ENCODE data around the gene PLXNA2. TPM values are rescaled to one million over a fixed set of nuclear protein-coding genes. Genes with fewer than 3 reads are reported as not detected.

The PLXNA2 gene
- total RNA-seq, 1 donor from 2014 or later = 37.9 TPM

- no peak for FAIRE-seq
- DNase-seq (ENCODE audit: low spot score in 2 of 2) = no peak
Measured at GRCh38 chr1:207991583-207992026, 252.6 kb downstream of the PLXNA2 start.

DNA sequence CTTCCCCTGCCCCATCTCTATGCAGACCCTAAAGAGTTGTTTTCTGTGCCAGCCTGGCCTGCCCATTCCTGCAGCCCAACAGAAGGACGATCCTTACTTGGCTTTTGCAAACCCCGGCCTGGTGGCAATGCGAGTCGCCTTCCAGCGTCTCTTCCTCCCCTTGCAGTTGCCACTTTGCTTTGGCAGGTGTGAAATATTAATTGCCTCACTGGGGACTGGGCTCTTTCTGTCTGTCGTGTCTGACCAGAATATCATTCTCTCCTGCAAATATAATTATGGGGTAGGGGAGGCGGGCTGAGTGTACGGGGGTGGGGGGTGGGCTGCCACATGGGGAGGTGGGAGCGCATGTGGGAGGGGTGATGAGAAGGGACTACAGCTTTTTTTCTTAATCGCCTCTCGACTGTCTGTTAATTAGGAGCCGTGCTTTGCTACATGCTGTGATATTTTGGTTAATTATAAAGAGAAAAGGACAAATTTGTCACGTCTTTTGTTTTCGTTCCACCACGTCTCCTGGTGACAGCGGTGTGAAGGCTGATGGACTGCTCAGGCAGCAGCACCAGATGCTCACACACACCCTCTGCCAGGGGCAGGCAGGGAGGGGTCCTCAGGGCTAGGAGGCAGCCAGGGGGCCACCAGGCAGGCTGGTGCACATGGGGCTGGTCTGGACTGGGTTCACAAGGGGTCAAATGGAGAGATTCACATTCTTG, 253.2 kb downstream of the PLXNA2 start:
- DNase-seq (ENCODE audit: low spot score in 2 of 2) = no peak
- no peak for FAIRE-seq

- DNase-seq (ENCODE audit: low spot score in 2 of 2) (no peak), FAIRE-seq (no peak)
Measured at GRCh38 chr1:207990455-207990854, 253.7 kb downstream of the PLXNA2 start.

DNA sequence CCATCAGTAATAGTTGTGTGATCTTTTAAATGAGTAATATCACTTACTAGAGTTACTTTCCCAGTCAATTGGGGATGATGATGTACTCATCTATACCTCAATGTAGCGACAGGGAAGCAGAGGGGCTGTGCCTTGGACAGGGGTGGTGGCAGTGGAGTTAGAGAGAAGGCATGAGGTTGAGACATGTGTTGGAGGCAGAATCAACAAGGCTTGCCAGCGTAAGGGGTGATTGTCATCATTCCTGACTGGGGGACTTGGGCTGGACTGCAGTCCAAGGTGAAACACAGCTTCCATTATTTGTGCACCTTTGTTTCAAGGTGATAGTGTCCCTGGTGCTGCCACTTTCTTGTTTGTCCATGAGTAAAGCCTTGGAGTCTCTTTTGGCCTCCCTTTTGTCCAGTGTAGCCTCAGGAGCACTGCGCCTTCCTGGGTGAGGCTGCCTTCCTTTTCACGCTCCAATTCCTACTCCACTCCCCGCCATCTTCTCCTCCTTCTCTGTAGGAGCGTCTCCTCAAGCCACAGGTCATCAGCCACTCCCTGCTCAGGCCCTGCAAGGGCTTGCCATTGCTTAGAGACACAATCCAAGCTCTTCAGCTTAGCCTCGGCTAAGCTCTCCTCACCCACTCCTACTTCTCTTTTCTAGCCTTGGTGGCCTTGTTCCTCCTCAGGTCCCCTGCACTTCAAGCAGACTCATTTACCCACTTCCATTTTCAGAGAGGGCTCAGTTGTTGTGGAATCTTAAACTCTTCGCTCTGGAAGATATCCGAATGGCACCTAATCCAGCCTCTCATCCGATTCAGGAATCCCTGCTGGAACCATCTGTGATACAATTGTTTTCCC, 255.6 kb downstream of the PLXNA2 start:
- FAIRE-seq (no peak), DNase-seq (ENCODE audit: low spot score in 2 of 2) (no peak)

DNA sequence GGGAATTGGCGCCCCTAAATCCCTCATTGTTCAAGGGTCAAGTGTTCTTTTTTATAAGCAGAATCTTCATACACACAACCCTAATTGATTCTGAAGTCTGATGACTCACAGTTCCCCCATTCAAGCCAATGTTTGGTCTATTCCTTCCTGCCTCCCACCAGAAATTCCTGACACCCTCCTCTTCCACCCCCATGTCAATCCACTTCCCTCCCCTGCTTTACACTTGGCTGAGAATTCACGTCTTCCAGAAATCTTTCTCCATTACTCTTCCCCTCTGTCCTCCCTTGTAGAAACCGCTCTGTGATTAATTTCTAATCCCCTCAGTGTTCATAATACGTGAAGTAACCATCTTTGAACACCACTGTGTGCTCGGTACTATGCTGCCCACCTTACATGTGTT, 257.0 kb downstream of the PLXNA2 start:
- no peak for FAIRE-seq
- no peak for DNase-seq (ENCODE audit: low spot score in 2 of 2)

DNA sequence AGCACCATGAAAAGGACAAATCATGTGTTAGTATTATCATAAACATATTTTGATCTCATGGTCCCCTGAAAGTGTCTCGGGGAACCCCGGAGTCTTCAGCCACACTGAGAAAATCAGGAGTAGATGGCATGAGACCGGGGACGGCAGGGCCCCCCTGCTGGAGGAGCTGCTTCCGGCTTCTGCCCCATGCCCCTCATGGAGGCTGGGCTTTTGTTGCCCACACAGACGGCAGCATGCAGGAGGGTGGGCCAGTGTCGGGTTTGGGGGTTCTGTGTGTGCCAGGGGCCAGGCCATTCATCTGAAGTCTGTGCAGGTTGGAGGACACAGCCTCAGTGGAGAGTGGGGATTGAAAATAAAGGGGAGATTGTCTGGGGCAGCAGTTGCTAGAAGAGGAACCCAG, 258.2 kb downstream of the PLXNA2 start:
- FAIRE-seq = no peak

GRCh38 chr1:207984831-207985572, 259.2 kb downstream of the PLXNA2 start:
- FAIRE-seq (no peak), DNase-seq (ENCODE audit: low spot score in 2 of 2) (no peak)

More for the DNA sequence above, 258.2 kb downstream of the PLXNA2 start:
- DNase-seq (ENCODE audit: low spot score in 2 of 2) = no peak

- FAIRE-seq = no peak
Measured at GRCh38 chr1:207983044-207983635, 261.0 kb downstream of the PLXNA2 start.

DNA sequence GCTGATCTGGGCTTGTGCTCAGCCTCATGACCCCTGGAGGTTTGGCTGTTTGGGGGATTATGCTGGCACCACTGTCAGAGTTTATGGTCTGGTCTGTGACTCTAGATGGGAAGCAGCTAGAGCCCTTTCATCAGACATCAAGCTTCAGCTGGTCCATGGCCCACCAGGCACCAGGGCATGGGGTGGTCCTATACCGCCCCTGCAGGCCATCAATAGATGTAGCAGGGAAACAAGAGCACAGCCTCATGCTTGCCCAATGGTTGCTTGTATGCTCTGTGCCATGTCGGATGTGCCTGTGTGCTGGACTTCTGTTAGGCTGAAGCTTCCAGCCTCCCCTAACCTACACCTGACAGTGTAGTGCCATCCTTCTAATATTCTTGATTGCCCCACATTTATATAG, 262.2 kb downstream of the PLXNA2 start:
- no peak for DNase-seq (ENCODE audit: low spot score in 2 of 2)
- FAIRE-seq = no peak

More at GRCh38 chr1:207983044-207983635, 261.0 kb downstream of the PLXNA2 start:
- no peak for DNase-seq (ENCODE audit: low spot score in 2 of 2)

GRCh38 chr1:207978441-207978840, 265.7 kb downstream of the PLXNA2 start:
- no peak for FAIRE-seq
- DNase-seq (ENCODE audit: low spot score in 2 of 2) = no peak

- DNase-seq (ENCODE audit: low spot score in 2 of 2) (no peak), FAIRE-seq (no peak)
Measured at GRCh38 chr1:207977876-207978275, 266.3 kb downstream of the PLXNA2 start.

GRCh38 chr1:207973898-207974568, 270.2 kb downstream of the PLXNA2 start:
- no peak for FAIRE-seq
- DNase-seq (ENCODE audit: low spot score in 2 of 2) = no peak

GRCh38 chr1:207972337-207972736, 271.8 kb downstream of the PLXNA2 start:
- FAIRE-seq = no peak
- no peak for DNase-seq (ENCODE audit: low spot score in 2 of 2)

Small RNA genes within 50 kb of the gene (small RNA-seq; reads per million reads assigned to genes)
- not detected for gene AL606753.1

Measured in frontal cortex (tissue), 4 donors.